AML-193 (cell line): ENCODE measurements around the gene FAM210A.

Experiments
- DNase-seq, 2 experiments: peaks; one replicate each; lab custom pipeline; 2025; lab: John Stamatoyannopoulos, UW

FAM210A gene

DNA sequence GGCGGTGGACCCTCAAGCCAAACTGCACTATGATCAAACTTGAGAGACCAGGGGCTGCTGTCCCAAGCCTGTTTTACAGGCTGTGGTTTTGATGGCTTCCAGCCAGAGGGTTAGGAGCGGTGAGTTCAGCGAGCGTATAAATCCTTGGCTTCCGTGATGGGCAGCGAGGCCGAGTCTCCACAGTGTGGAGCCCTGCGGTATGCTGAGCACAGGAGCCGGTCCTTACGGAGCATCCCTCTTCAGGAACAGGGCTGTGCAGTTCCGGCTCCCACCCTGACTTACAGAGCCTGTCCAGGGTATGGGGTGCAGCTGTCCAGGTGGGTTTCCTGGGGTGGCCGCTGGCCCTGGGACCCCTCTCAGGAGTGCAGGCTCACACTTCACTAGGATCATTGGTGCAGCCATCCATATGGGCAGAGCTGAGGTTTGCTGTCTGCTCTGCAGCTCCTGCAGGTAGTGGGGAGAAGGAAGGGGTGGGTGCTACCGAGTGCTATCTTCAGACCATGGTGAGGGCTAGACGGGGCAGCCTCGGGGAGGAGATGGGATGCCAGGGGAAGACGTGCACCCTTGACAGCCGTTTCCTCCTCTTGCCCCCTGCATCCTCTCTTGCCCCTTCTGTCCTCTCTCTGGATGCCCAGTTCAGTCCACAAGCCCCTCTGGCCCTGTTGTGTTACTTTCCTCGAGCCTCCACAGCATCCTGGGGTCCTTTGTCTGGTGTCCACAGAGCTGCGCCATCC lies 104.3 kb downstream of the FAM210A start:
- no peak for DNase-seq

DNA sequence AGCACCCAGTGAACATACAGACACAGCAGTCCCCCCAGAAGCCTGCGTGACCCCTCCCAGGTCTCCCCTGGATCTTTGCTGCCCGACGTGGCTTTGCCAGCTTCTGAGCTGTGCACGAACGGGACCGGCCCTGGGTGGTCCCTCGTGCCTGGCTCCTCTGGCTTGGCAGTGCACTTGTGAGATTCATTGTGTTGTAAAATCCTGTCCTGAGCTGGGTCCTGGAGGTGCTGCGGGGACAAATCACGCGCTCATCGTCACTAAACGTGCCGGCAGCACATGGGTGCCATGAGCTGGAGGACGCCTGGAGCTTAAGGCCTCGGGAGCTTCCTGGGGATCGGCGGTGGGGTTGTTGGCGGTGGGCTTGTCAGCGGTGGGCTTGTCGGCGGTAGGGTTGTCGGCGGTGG lies 104.9 kb downstream of the FAM210A start:
- no peak for DNase-seq

DNA sequence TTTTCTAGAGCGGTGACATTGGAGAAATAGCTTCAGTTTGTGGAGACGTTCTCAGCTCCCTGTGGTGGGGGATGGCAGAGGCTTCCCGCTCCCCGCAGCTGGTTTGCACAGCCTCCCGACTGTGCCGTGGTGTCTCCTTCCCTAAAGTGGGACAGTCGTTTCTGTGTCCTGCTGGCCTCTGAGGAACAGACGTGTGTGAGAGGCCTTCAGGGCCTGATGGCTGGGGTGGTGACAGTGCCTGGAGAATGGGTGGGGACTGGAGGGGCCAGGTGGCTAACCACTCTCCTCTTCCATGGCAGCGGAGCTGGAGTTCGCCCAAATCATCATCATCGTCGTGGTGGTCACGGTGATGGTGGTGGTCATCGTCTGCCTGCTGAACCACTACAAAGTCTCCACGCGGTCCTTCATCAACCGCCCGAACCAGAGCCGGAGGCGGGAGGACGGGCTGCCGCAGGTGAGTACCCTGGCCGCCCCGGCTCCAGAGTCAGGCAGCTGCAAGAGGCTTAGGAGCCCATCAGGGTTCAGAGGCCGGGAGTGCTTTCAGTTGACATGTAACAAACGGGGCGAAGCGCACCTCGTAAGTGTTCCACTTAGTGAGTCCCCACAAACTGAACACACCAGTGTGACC lies 105.4 kb downstream of the FAM210A start:
- no peak for DNase-seq

DNA sequence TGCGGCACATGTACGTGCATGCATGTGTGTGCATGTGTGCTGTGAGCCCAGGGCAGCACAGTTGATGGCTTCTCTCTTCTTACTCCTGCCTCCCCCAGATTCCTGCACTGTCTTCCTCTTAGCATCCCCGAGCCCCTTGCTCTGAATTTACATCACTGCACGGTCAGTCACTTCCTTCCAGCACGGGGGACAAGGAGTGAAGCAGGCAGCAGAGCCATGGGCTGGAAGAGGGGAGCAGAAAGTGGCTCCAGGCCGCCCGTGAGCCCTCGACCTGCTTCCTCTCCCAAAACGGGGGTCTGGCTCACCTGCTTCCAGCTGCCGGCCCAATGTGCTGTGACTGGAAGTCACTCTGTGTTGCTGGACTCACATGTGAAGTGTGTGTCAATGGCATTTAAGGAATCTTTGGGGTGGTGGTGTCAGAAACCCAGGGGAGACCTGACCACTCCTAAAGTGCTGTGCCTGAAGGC lies 106.1 kb downstream of the FAM210A start:
- DNase-seq: no peak

DNA sequence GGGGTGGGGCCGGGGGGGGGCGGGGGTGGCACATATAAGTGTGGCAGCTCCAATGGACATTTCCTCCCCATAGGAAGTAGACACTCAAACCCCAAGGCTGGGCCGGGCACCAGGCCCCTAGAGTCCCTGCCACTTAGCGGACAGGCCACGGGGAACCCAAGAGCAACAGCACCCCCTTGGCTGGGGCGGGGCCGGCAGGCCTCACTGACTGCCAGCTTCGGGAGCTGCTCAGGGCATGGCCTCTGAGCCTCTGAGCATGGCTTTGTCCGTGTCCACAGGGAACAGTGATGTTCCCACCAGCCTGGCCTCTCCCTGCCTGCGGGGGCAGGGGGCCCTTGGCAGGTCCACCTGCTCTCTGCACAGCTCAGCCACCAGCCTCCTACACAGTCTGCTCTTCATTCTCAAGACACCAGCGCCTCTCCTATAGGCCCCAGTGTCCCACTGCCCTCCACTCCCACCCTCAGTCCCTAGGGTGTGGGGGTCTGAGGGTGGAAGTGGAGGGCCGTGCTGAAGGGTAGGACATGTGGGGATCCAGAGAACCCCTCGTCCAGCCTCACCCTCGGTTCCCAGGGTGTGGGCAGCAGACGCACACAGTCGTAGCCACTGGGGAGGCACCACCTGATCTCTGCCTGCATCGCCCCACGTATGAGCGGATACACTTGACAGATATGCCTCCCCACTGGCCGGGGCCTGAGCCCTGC lies 106.7 kb downstream of the FAM210A start:
- DNase-seq: no peak

DNA sequence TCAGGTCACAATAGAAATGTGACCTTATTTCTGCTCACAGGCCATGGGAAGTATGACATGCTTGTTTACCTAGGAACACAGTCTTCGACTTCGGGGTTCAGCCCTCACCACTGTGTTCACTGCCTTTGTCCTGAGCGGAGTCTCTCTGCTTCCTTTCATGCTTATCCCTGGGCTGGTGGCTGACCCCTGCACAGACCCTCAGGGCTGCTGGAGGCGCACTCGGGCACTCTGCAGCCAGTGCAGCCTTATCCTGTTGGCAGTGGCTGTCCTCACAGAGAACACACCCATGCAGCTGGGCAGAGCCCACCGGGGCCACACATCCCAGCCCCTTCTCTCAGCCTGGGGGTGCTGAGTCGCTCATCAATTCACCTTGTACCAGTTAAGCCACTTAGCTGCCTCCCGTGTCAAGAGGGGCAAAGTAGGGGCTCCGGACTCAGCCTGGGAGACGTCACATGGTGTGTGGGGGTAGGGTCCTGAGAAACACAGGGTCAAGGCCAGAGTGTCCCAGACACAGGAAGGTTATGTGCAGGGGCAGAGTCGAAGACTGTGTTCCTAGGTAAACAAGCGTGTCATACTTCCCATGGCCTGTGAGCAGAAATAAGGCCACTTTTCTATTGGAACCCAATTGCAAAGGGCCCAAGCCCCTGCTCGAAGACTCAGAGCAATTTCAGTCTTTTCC lies 107.5 kb downstream of the FAM210A start:
- DNase-seq: no peak

DNA sequence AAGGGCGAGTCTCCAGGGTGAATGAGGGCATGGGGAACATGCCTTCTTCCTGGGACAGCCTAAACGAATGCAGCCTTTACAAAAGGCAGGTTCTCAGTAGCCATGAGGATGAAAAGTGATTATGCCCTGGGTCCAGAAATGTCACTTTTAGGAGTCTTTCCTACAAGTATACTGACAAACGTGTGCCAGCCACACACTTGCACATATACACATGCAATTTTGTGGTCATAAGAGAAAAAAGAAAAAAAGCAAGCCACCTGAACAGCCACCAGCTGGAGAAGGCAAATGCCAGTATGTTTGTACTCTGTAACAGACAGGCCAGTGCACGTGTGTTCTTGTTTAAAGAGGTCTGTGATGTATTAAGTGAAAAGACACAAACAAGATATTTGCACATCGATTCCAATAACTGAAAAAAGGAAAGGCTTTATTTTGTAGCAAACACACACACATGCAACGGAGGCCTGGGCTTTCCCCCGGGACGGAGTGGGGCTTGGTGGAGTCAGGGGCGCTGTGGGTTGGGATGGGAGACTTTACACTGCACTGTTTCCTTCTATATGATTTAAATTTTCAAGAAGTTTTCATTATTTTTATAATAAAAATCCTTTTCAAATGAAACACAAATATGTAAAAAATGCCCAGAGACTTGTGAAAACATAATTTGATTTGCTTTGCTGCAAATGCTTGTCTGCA lies 108.4 kb downstream of the FAM210A start:
- no peak for DNase-seq

DNA sequence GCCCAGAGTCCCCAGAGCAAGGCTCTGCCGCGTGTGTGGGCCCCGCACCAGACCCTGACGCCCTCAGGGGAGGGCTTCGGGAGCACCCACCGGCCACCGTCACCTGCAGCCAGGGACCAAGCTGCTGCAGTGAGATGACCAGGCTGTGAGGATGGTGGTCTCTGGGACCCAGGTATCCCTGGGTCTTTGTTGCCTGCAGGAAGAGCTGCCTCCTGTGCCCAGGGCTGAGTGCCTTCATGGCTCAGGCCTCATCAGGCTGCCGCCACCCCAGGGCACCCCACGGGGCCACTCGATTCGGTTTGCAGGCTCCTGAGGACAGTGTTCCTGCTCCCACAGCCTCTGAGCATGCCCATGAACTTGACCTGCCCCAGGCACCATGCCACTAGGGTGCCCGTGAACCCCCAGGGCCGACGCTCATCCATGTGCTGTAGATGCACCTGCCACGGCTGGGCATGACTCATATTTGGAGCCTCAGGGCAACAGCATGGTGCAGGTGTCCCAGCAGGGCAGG lies 109.8 kb downstream of the FAM210A start:
- DNase-seq: no peak

DNA sequence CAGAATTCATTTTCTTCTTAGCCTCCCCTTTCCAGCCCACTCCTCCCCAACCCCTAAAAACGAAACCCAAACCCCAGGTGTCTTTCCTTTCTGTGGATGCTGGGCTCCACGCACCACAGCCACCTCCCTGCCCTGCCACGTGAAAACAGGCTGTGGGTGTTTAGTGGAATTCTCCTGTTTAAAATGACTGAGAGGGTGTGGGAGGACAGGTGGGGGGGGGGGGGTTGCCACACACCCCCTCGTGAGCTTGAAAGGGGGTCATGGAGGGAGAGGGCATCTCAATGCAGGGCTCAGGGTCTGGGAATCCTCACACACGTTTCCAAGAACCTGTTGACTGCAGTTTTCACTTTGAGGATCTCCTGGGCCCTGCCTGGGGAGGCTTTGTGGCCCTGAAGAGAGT lies 110.3 kb downstream of the FAM210A start:
- DNase-seq: no peak

DNA sequence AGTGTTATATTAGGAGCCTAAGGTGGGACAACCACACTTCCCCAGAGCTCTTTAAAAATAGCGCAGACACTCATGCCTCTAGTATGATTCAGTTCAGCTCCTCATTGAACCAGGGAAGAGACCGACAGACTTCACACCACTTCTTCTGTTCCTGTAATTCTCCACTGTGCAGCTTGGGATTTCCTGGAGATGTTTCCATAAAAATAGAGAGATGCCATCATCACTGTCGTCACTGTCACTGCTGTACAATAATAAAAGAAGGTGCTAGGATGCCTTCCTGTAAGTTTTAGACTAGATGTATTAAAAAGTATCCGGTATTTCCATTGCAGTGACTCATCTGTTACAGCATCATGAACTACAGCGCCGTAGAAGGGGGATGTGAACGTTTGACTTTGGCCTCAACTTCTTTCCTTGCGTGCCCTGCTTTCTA lies 110.9 kb downstream of the FAM210A start:
- no peak for DNase-seq

DNA sequence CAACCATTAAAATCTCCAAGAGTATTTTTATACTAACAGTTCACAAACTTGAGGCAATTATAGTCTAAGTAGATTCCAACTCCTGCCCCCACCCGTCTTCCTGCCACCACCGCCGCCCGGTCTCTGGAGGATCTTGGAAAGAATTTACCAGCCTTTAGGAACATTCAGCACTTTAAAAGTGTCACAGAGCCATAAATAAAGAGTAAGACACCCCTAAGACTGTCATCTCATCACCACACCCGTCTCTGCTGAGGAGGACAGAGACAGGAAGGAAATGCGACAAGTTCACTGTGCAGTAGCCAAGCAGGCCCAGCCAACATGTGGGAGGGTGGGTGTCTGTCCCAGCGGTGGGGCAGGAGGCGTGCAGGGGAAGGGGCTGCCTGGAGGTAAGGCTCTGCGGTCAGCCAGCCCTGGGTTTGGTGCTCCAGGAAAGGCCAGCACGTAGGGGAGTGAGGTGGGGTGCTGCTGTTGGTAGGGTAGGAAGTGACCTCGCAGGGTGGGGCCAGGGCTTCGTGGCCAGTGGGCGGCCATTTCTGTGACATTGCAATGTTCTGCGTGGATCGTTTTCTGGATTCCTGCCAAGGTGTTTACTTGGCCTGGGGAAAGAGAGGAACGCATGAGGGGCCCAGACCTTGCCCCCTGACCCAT lies 111.6 kb downstream of the FAM210A start:
- DNase-seq: no peak

DNA sequence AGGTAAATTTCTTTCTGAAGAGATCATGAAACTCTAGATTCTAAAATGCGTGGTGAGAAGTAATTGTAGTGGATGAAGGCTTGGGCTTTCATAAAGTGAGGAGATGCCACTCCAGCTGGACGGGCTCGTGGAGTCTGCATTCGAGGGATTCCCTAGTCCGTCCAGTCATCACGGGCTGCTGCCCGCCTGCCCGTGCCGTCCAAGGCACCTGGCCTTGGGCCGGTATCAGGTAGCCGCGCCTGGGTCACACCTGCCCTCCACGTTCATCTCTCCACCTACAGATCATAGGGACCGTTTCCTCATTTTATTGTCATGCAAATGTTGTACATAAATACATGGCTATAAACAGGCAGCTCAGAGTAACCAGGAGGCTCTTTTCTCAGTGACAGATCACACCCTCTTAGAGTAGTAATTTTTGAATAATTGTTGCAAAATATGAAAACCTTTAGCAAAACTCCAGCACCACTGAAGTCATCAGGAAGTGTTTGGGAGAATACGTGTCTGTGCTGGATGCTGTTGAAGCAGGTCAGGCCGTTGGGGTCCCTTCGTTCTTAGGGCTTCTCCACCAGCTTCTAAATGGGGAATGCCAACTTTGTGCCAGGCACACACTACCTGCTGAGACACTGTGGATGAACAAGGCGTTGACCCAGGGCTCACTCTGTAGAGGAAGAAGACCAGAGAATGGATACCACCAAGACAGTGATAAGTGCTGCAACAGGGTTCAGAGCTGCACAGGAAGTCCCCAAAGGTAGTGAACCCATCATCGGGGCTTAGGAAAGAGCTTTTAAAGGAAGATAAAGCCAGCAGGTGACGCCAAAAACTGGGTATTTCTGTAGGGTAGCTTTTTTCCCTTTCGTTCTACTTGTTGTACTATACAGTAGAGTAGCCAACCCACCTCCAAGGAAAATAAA lies 112.5 kb downstream of the FAM210A start:
- DNase-seq: no peak
